H1 (cell line): ENCODE measurements around the gene SELPLG. TPM values are rescaled to one million over a fixed set of nuclear protein-coding genes. Genes with fewer than 3 reads are reported as not detected.

Source experiments
- CTCF ChIA-PET: fragments of 300-600 bp; sonication (Branson Sonifier 250); formaldehyde crosslinking; loops from one replicate; lab custom pipeline; 2021; ENCODE audit not compliant: partially characterized antibody; lab: Charles Lee
- POLR2A ChIA-PET: fragments of 300-600 bp; sonication (Branson Sonifier 250); formaldehyde crosslinking; loops from one replicate; lab custom pipeline; 2021; ENCODE audit warnings: inconsistent platforms; ENCODE audit not compliant: partially characterized antibody; lab: Charles Lee
- DNase-seq, 2 experiments: peaks; one replicate each; pipeline versions ENCODE4 v3.0.0 to v3.0.0-alpha.2; 2010 to 2022; ENCODE audit warnings: low spot score in 2 of 2, low read depth in 1 of 2, mixed read lengths in 1 of 2
- FAIRE-seq: peaks from 2 replicates; lab custom pipeline; 2011; peaks lifted over from hg19 to GRCh38; lab: Jason Lieb, UNC
- H2AFZ ChIP-seq: 2 replicates; pipeline ENCODE4 v1.8.1; 2012; ENCODE audit warnings: low read length, inconsistent platforms
- H2AK5ac ChIP-seq: 2 replicates; pipeline ENCODE4 v1.6.1; 2013; ENCODE audit warnings: low read depth, low read length
- H2BK120ac ChIP-seq: replicated peaks from 2 replicates; pipeline ENCODE3; 2013; ENCODE audit warnings: low read depth, low read length, inconsistent platforms
- H2BK12ac ChIP-seq: 2 replicates; pipeline ENCODE4 v1.6.1; 2013; ENCODE audit warnings: low read depth, low read length
- H2BK15ac ChIP-seq: 2 replicates; pipeline ENCODE4 v1.6.1; 2013; ENCODE audit warnings: low read length
- H2BK20ac ChIP-seq: 2 replicates; pipeline ENCODE4 v1.6.1; 2013; ENCODE audit warnings: low read length
- H2BK5ac ChIP-seq: 2 replicates; pipeline ENCODE4 v1.6.1; 2013; ENCODE audit warnings: low read depth, low read length
- H3K14ac ChIP-seq: 2 replicates; pipeline ENCODE4 v1.6.1; 2013; ENCODE audit warnings: inconsistent platforms; ENCODE audit not compliant: insufficient read length
- H3K18ac ChIP-seq: 2 replicates; pipeline ENCODE4 v1.6.1; 2013; ENCODE audit warnings: low read length; ENCODE audit errors: extremely low read depth
- H3K23ac ChIP-seq: 2 replicates; pipeline ENCODE4 v1.6.1; 2013; ENCODE audit warnings: inconsistent platforms; ENCODE audit not compliant: insufficient read length
- H3K23me2 ChIP-seq: 2 replicates; pipeline ENCODE4 v1.6.1; 2013; ENCODE audit warnings: low read depth, low read length
- H3K27ac ChIP-seq: 2 replicates; pipeline ENCODE4 v1.6.1; 2011; ENCODE audit warnings: low read depth, low read length, inconsistent platforms
- H3K27me3 ChIP-seq, 4 experiments: replicated peaks in 1 of 4; 1 replicate in 1 of 4; 2 replicates in 3 of 4; pipeline versions ENCODE4 v1.6.1 to v1.8.1; 2011 to 2013; ENCODE audit warnings: low read length in 3 of 4, mild to moderate bottlenecking in 3 of 4, inconsistent platforms in 2 of 4, mixed read lengths in 2 of 4, moderate library complexity in 1 of 4; ENCODE audit not compliant: control insufficient read depth in 3 of 4, insufficient read depth in 3 of 4; ENCODE audit errors: extremely low read depth in 1 of 4
- H3K36me3 ChIP-seq, 4 experiments: 2 replicates each; pipeline versions ENCODE4 v1.6.1 to v1.8.1; 2011 to 2013; ENCODE audit warnings: mild to moderate bottlenecking in 4 of 4, low read length in 3 of 4, moderate library complexity in 2 of 4, control low read depth in 1 of 4, inconsistent platforms in 1 of 4; ENCODE audit not compliant: insufficient read depth in 4 of 4, control insufficient read depth in 2 of 4
- H3K4ac ChIP-seq: replicated peaks from 2 replicates; pipeline ENCODE3; 2013; ENCODE audit warnings: low read length, low read depth, mixed read lengths, inconsistent platforms; ENCODE audit not compliant: insufficient read length
- H3K4me1 ChIP-seq, 4 experiments: replicated peaks in 1 of 4; 1 replicate in 1 of 4; 2 replicates in 3 of 4; pipeline versions ENCODE4 v1.6.1 to v1.8.1; 2011 to 2013; ENCODE audit warnings: low read length in 3 of 4, inconsistent platforms in 2 of 4, mixed read lengths in 1 of 4; ENCODE audit not compliant: insufficient read depth in 4 of 4, control insufficient read depth in 3 of 4
- H3K4me2 ChIP-seq, 2 experiments: 2 replicates each; pipeline versions ENCODE4 v1.6.1 to v1.8.1; 2011 to 2013; ENCODE audit warnings: low read depth in 2 of 2, low read length in 2 of 2, control low read depth in 1 of 2, inconsistent platforms in 1 of 2, mild to moderate bottlenecking in 1 of 2; ENCODE audit not compliant: insufficient read depth in 1 of 2
- H3K4me3 ChIP-seq, 4 experiments: fragments of 200-600, 300-600 bp in 1 of 4; sonication (generic), shearing (Covaris generic), sonication (Bioruptor Twin) in 1 of 4; 2 replicates each; pipeline versions ENCODE4 v1.5.1 to v1.8.1; 2011 to 2016; ENCODE audit warnings: low read length in 4 of 4, low read depth in 3 of 4, control low read depth in 2 of 4, inconsistent platforms in 2 of 4, mild to moderate bottlenecking in 2 of 4, mixed read lengths in 1 of 4, moderate library complexity in 1 of 4; ENCODE audit not compliant: insufficient read depth in 2 of 4; ENCODE audit errors: extremely low read depth in 1 of 4
- H3K56ac ChIP-seq: replicated peaks from 2 replicates; pipeline ENCODE3; 2013; ENCODE audit warnings: low read depth, mild to moderate bottlenecking, mixed read lengths, low read length, inconsistent platforms; ENCODE audit not compliant: insufficient read length
- H3K79me1 ChIP-seq: 2 replicates; pipeline ENCODE4 v1.6.1; 2013; ENCODE audit warnings: low read depth, low read length, control low read depth
- H3K79me2 ChIP-seq, 2 experiments: 2 replicates each; pipeline versions ENCODE4 v1.6.1 to v1.8.1; 2012 to 2013; ENCODE audit warnings: low read length in 2 of 2, mild to moderate bottlenecking in 2 of 2, inconsistent platforms in 1 of 2; ENCODE audit not compliant: insufficient read depth in 2 of 2, control insufficient read depth in 1 of 2
- H3K9ac ChIP-seq, 4 experiments: replicated peaks in 1 of 4; 1 replicate in 1 of 4; 2 replicates in 3 of 4; pipeline versions ENCODE4 v1.6.1 to v1.8.1; 2011 to 2013; ENCODE audit warnings: low read depth in 3 of 4, low read length in 3 of 4, control low read depth in 2 of 4, mild to moderate bottlenecking in 2 of 4, moderate library complexity in 2 of 4, inconsistent platforms in 1 of 4; ENCODE audit errors: extremely low read depth in 1 of 4
- H3K9me3 ChIP-seq, 2 experiments: 2 replicates each; pipeline versions ENCODE4 v1.6.1 to v1.8.1; 2012 to 2013; ENCODE audit warnings: mild to moderate bottlenecking in 2 of 2, moderate library complexity in 2 of 2, control low read depth in 1 of 2, inconsistent platforms in 1 of 2, low read depth in 1 of 2, low read length in 1 of 2, mixed read lengths in 1 of 2; ENCODE audit not compliant: insufficient read depth in 2 of 2
- H4K20me1 ChIP-seq, 2 experiments: replicated peaks in 1 of 2; 2 replicates each; pipeline versions ENCODE3 to v1.8.1; 2011 to 2013; ENCODE audit warnings: inconsistent platforms in 2 of 2, low read length in 2 of 2, mild to moderate bottlenecking in 1 of 2; ENCODE audit not compliant: insufficient read depth in 2 of 2, control insufficient read depth in 1 of 2
- H4K5ac ChIP-seq: 2 replicates; pipeline ENCODE4 v1.6.1; 2013; ENCODE audit warnings: low read length, low read depth, mixed read lengths, inconsistent platforms; ENCODE audit not compliant: insufficient read length
- H4K8ac ChIP-seq: 2 replicates; pipeline ENCODE4 v1.8.0; 2013; ENCODE audit warnings: mild to moderate bottlenecking, moderate library complexity, low read length, inconsistent platforms; ENCODE audit not compliant: insufficient read depth; ENCODE audit errors: extremely low read depth
- H4K91ac ChIP-seq: replicated peaks from 2 replicates; pipeline ENCODE3; 2013; ENCODE audit warnings: low read length, mixed read lengths, inconsistent platforms; ENCODE audit not compliant: insufficient read length
- BACH1 ChIP-seq: IDR thresholded peaks from 2 replicates; pipeline ENCODE4 v1.6.1; 2012; ENCODE audit warnings: low read length, improper control_type of control experiment
- BCL11A ChIP-seq, 2 experiments: IDR thresholded peaks; one replicate each; pipeline ENCODE4 v1.6.1; 2011; ENCODE audit warnings: low read depth in 2 of 2, low read length in 2 of 2, mild to moderate bottlenecking in 2 of 2
- CEBPB ChIP-seq: IDR thresholded peaks from 2 replicates; pipeline ENCODE4 v1.6.1; 2012; ENCODE audit warnings: low read depth, low read length
- CHD1 ChIP-seq: IDR thresholded peaks from 2 replicates; pipeline ENCODE4 v1.6.1; 2012; ENCODE audit warnings: low read depth, low read length, improper control_type of control experiment
- CREB1 ChIP-seq: IDR thresholded peaks from 2 replicates; pipeline ENCODE4 v1.6.1; 2012; ENCODE audit warnings: inconsistent platforms
- EP300 ChIP-seq, 2 experiments: IDR thresholded peaks; 1 replicate in 1 of 2; 2 replicates in 1 of 2; pipeline ENCODE4 v1.6.1; 2011 to 2012; ENCODE audit warnings: low read depth in 2 of 2, low read length in 2 of 2, mild to moderate bottlenecking in 2 of 2, borderline replicate concordance in 1 of 2, inconsistent platforms in 1 of 2, moderate library complexity in 1 of 2
- KDM5A ChIP-seq: fragments of 200-600 bp; IDR thresholded peaks from 2 replicates; pipeline ENCODE4 v1.7.1; 2012; ENCODE audit warnings: mild to moderate bottlenecking, low read length, inconsistent platforms, mixed read lengths
- MAX ChIP-seq: IDR thresholded peaks from 2 replicates; pipeline ENCODE4 v1.6.1; 2012; ENCODE audit warnings: inconsistent platforms
- NRF1 ChIP-seq: IDR thresholded peaks from 2 replicates; pipeline ENCODE4 v1.6.1; 2011; ENCODE audit warnings: mild to moderate bottlenecking, low read depth, low read length, improper control_type of control experiment
- PHF8 ChIP-seq: fragments of 200-600 bp; sonication (generic); conservative IDR thresholded peaks from 2 replicates; pipeline ENCODE4 v1.7.1; 2012; ENCODE audit warnings: low read depth, mild to moderate bottlenecking, inconsistent platforms, low read length, moderate library complexity
- POLR2AphosphoS5 ChIP-seq: IDR thresholded peaks from 2 replicates; pipeline ENCODE4 v1.6.1; 2011; ENCODE audit warnings: low read depth, low read length
- RBBP5 ChIP-seq: IDR thresholded peaks from 2 replicates; pipeline ENCODE4 v1.7.1; 2012; ENCODE audit warnings: low read depth, mild to moderate bottlenecking, inconsistent platforms, low read length, moderate library complexity, borderline replicate concordance
- SIN3A ChIP-seq, 2 experiments: IDR thresholded peaks in 1 of 2; conservative IDR thresholded peaks in 1 of 2; 2 replicates each; pipeline ENCODE4 v1.6.1; 2011 to 2012; ENCODE audit warnings: low read length in 2 of 2, improper control_type of control experiment in 1 of 2, low read depth in 1 of 2, mild to moderate bottlenecking in 1 of 2
- SIRT6 ChIP-seq: IDR thresholded peaks from one replicate; pipeline ENCODE4 v1.7.1; 2012; ENCODE audit warnings: low read length, inconsistent platforms
- SIX5 ChIP-seq: IDR thresholded peaks from 2 replicates; pipeline ENCODE4 v1.6.1; 2011; ENCODE audit warnings: mild to moderate bottlenecking, low read depth, low read length
- TAF1 ChIP-seq: IDR thresholded peaks from 2 replicates; pipeline ENCODE4 v1.6.1; 2011; ENCODE audit warnings: mild to moderate bottlenecking, low read depth, low read length
- WGBS, 2 experiments: shearing (Covaris generic) in 1 of 2; methylation state at CpG; one replicate each; pipeline versions ENCODE4 v1.1.6 to v1.1.7; 2013 to 2015; ENCODE audit warnings: low lambda C conversion rate in 2 of 2, mixed read lengths in 2 of 2, inconsistent platforms in 1 of 2, low coverage in 1 of 2, missing lambda C conversion rate in 1 of 2; ENCODE audit not compliant: insufficient replicate concordance in 2 of 2, insufficient coverage in 1 of 2, insufficient read length in 1 of 2; ENCODE audit errors: extremely low coverage in 1 of 2, missing lambda C conversion rate in 1 of 2; 5-methylcytosine and 5-hydroxymethylcytosine counted together
- polyA plus RNA-seq, 7 experiments: library from polyadenylated mRNA; depleted of rRNA in 3 of 7; stranded (reverse) in 5 of 7; unstranded in 2 of 7; fragments of >200 nt in 5 of 7; fragments of 200-250 nt in 2 of 7; gene quantifications; 1 replicate in 5 of 7; 2 replicates in 1 of 7; 4 replicates in 1 of 7; pipeline versions ENCODE4 v1.2.1 to v1.2.3, GENCODE V29; 2011 to 2013; ENCODE audit warnings: missing spikeins in 2 of 7, mixed read lengths in 2 of 7
- total RNA-seq: library from RNA; stranded (reverse); fragmentation: NEBNext Ultra II Directional; extraction: Animal tissue kit (Norgen Biotek cat#: 25700); gene quantifications from 2 replicates; pipeline ENCODE4 v1.2.1, GENCODE V29; 2021

SELPLG gene
- total and polyA plus RNA-seq, 2 of the 8 experiments (the other 6 are each of a cell fraction or from before 2014, with no cell fraction given) = 0.18 TPM; not detected in 1

GRCh38 chr12:108578264-108578663 lies 55.4 kb downstream of the SELPLG start:
- Histone ChIP-seq H4K20me1 (peaks cover 0 to 6% of the 10 kb centered on the region in 2 experiments), H4K91ac (no peak overlapping the region), H3K4me1 (no peaks in the 10 kb centered on the region), H3K23me2 (peaks cover 14% of the 10 kb centered on the region; the same call in 1 of the 2 replicates), H3K23ac (no peak overlapping the region), H3K9ac (no peak overlapping the region), H2BK5ac (no peak overlapping the region), H3K9me3 (peaks cover 0 to 3% of the 10 kb centered on the region in 2 experiments; a peak in 1 of 4 replicates), H3K4me3 (no peak overlapping the region), H3K18ac (no peak overlapping the region), H4K8ac (no peak overlapping the region), H3K27ac (no peak overlapping the region), H3K79me1 (no peaks in the 10 kb centered on the region), H2BK12ac (no peak overlapping the region), H2AK5ac (no peak overlapping the region), H2BK20ac (no peak overlapping the region), H2BK15ac (no peak overlapping the region), H3K79me2 (no peaks in the 10 kb centered on the region), H2AFZ (no peak overlapping the region), H3K36me3 (no peaks in the 10 kb centered on the region), H3K14ac (no peak overlapping the region), H3K56ac (no peak overlapping the region), H3K27me3 (no peaks in the 10 kb centered on the region), H4K5ac (no peak overlapping the region), H3K4ac (no peak overlapping the region), H3K4me2 (no peak overlapping the region), H2BK120ac (no peak overlapping the region)
- FAIRE-seq (no peak), DNase-seq (no peak)
- TF ChIP-seq BCL11A (IDR thresholded peaks at IDR 0.05; ENCODE audit: low read depth in 2 of 2, low read length in 2 of 2) = no peak
- no peak for TF ChIP-seq POLR2AphosphoS5
- TF ChIP-seq CHD1 = no peak
- TF ChIP-seq MAX = no peak
- no peak for TF ChIP-seq CREB1
- TF ChIP-seq NRF1 = no peak
- no peak for TF ChIP-seq SIN3A (conservative IDR thresholded peaks at IDR 0.05 in 1 of 2, IDR thresholded peaks at IDR 0.05 in 1 of 2; ENCODE audit: low read depth in 1 of 2, low read length in 2 of 2)
- no peak for TF ChIP-seq SIRT6
- no peak for TF ChIP-seq EP300 (IDR thresholded peaks at IDR 0.05; ENCODE audit: borderline replicate concordance in 1 of 2, low read depth in 2 of 2, low read length in 2 of 2)
- TF ChIP-seq RBBP5 = no peak
- TF ChIP-seq BACH1 = no peak
- TF ChIP-seq KDM5A = no peak
- no peak for TF ChIP-seq PHF8
- TF ChIP-seq TAF1 = no peak
- no peak for TF ChIP-seq CEBPB
- no peak for TF ChIP-seq SIX5
- ChIA-PET CTCF (interaction anchor here (0.6 to 24.3 kb wide), 6 partner anchors 10 to 86 kb away, joined by 3 to 523 read pairs (median 4); no protein-coding TSS in a partner anchor), POLR2A (no interaction called here)
- 78% methylated on average over 2 of the region's 2 CpGs; no CpG with 5 or more reads in 1 of the 2 experiments for WGBS, 2 experiments
